ENCODE measurements around the gene ALG1L2.
A peak's percentile ranks its signal among the peaks of the same experiment; 100 is the strongest.
"Not testable (repeated sequence)": the region's sequence is repeated elsewhere in the genome, so short reads cannot be mapped to it uniquely, and the experiment has no call there.

ALG1L2 gene

DNA sequence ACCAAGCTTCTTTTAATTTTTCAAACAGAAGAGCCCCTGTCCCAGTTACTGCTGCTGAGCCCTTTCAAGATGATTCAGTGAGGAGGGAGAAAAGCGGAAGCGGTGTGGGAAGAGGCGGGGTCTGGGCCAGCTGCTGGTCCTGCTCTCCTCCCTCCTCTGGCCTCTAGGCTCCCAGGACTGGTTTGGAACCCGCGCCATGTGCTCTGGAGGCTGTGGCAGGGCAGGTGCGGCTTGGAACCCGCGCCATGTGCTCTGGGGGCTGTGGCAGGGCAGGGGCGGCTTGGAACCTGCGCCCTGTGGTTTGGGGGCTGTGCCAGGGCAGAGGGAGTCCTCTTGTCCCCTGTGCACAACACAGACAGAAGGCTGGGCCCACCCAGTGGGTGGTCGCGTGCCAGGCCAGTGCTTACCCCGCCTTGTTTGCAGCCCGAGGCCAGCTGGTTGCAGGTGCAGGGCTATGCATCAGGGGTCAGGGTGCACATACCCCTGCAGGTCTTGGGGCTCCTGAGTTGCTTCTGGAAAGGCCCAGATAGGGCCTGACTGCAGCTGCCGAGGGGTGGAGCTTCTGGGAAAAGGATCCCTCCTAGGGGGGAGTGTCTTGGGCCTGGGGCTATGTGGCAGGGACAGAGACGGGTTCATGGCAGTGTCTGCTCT lies 12.2 kb downstream of the ALG1L2 start:
- TF ChIP-seq, protein P1, sequence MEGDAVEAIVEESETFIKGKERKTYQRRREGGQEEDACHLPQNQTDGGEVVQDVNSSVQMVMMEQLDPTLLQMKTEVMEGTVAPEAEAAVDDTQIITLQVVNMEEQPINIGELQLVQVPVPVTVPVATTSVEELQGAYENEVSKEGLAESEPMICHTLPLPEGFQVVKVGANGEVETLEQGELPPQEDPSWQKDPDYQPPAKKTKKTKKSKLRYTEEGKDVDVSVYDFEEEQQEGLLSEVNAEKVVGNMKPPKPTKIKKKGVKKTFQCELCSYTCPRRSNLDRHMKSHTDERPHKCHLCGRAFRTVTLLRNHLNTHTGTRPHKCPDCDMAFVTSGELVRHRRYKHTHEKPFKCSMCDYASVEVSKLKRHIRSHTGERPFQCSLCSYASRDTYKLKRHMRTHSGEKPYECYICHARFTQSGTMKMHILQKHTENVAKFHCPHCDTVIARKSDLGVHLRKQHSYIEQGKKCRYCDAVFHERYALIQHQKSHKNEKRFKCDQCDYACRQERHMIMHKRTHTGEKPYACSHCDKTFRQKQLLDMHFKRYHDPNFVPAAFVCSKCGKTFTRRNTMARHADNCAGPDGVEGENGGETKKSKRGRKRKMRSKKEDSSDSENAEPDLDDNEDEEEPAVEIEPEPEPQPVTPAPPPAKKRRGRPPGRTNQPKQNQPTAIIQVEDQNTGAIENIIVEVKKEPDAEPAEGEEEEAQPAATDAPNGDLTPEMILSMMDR (IDR thresholded peaks at IDR 0.05; ENCODE audit: extremely low read depth, missing control alignments), result no peak
- peak; percentile 50 for DNase-seq (ENCODE audit: low spot score)

- DNase-seq (ENCODE audit: low spot score), result not testable (repeated sequence)
These were observed 12.9 kb downstream of the ALG1L2 start for GRCh38 chr3:130094491-130094941.

DNA sequence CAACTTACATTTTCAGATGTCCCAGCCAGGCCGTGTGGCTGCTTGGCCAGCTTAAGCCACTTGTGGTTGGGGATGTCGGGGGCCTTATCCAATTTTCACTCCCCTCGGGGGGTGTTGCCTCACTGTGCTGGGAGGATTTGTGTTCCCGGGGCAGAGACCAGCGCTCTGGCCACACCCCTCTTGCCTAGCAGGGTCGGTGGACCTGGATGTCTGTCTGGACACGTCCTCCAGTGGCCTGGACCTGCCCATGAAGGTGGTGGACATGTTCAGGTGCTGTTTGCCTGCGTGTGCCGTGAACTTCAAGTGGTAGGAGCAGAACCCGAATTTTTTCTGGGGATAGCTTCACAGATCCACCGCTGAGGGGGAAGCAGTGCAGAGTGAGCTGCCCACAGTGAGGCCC lies 14.2 kb downstream of the ALG1L2 start:
- not testable (repeated sequence) for DNase-seq (ENCODE audit: low spot score)

DNA sequence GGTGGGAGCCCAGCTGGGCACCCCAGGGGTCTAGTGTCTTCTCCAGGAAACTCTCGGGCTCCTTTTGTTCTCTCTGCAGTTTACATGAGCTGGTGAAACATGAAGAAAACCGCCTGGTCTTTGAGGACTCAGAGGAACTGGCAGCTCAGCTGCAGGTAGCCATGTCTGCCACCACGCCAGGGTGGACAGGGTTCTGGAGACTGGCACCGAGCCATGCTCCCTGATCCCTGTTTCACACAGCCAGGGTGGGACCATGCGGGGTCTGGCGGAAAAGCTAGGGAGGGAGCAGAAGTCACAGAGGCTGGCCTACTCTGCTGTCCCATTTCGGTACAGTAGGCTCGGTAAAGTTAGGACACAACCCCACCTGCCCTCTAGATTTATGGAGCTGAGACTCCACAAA lies 15.5 kb downstream of the ALG1L2 start:
- DNase-seq (ENCODE audit: low spot score), result not testable (repeated sequence)

DNA sequence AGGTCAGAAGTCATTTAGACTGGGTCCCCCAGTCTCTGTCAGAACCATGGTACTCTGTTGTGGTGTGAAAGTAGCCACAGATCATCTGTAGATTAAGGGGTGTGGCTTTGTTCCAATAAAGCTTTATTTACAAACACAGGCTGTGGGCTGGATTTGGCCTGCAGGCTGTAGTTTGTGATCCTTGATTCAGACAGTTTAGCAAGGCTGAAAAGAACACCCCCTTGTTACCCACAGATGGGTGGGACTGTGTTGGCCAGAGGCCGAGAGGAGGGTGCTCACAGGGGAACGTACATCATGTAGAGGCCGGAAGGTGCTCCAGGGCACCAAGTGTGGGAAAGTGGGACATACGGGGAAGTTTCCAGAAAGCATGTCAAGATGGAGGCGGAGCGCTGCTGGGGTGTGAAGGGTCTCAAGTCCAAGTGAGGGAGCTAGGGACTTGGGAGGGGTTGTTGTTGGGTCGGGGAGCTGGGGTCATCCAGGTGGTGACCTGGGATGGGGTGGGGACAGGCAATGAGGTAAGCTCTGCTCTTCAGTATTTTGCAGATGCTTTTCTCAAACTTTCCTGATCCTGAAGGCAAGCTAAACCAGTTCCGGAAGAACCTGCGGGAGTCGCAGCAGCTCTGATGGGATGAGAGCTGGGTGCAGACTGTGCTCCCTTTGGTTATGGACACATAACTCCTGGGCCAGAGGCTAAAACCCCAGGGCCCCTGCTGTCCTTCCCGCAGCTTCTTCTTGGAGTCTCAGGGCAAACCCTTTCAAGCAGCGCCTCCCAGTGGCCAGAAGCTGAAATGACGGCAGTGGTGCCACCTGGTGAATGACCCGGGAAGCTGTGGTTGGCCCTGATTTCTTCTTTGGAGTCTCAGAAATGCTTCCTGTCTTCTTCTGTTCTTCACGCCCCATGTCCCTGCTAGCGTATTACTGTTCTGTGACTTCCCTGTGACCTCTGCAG lies 16.3 kb downstream of the ALG1L2 start:
- not testable (repeated sequence) for DNase-seq (ENCODE audit: low spot score)

GRCh38 chr3:130098639-130099385 lies 17.2 kb downstream of the ALG1L2 start:
- DNase-seq (ENCODE audit: low spot score), result not testable (repeated sequence)

DNA sequence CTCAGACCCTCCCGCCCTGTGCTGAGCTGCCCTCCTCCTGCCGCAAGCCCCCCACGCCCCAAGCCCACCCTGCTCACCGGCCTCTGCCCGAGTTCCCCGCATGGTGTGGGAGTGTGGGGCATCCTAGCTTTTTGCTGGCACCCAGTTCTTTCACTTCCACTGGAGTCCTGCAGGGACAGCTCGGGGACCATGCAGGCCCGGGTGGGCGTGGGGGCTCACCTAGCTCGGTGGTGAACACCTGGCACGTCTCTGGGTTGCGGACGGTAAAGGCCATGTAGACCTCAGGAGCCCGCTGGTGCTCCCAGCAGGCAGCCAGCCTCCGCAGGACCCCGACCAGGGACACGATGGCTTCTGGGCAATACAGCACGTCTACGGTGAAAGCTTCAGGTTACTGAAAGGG lies 20.9 kb downstream of the ALG1L2 start:
- DNase-seq (ENCODE audit: low spot score), result not testable (repeated sequence)

GRCh38 chr3:130104191-130104590 lies 22.6 kb downstream of the ALG1L2 start:
- not testable (repeated sequence) for DNase-seq (ENCODE audit: low spot score)

DNA sequence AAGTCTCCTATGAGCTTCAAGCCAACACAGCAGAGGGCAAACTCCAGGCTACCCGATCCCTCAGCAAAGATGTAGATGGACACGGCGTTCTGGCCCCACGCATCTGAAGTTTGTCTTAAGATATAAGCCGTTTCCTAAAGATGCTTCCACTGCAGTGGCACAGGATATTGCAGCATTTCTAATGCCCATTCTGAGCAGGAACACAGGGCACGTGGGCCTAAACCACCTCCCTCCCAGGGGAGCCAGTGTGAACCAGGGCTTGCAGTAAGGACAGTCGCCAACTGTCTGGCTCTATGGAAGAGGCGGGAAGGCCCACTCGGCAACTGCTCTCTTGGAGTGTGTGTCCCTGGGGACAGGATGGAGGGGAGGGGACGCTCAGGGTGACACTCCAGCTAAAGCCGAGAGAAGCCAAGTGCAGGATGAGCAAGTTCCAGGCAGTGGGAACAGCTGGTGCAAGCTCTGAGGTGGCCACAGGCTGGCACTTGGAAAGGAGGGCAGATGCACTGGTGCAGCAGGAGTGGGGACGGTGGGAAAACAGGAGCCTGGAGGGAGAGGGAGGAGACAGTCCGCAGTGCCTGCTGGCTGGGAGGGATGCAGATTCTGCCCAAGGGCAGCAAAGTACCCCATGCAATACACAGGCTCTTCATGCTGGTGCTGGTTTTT lies 25.8 kb downstream of the ALG1L2 start:
- DNase-seq (ENCODE audit: low spot score), result not testable (repeated sequence)

- not testable (repeated sequence) for DNase-seq (ENCODE audit: low spot score)
These were observed 27.4 kb downstream of the ALG1L2 start for GRCh38 chr3:130108836-130109585.

GRCh38 chr3:130110386-130111169 lies 28.9 kb downstream of the ALG1L2 start:
- DNase-seq (ENCODE audit: low spot score), result not testable (repeated sequence)

- TF ChIP-seq, protein P1 (IDR thresholded peaks at IDR 0.05; ENCODE audit: extremely low read depth, missing control alignments), result no peak
These were observed 29.7 kb downstream of the ALG1L2 start for GRCh38 chr3:130111185-130111864.

DNA sequence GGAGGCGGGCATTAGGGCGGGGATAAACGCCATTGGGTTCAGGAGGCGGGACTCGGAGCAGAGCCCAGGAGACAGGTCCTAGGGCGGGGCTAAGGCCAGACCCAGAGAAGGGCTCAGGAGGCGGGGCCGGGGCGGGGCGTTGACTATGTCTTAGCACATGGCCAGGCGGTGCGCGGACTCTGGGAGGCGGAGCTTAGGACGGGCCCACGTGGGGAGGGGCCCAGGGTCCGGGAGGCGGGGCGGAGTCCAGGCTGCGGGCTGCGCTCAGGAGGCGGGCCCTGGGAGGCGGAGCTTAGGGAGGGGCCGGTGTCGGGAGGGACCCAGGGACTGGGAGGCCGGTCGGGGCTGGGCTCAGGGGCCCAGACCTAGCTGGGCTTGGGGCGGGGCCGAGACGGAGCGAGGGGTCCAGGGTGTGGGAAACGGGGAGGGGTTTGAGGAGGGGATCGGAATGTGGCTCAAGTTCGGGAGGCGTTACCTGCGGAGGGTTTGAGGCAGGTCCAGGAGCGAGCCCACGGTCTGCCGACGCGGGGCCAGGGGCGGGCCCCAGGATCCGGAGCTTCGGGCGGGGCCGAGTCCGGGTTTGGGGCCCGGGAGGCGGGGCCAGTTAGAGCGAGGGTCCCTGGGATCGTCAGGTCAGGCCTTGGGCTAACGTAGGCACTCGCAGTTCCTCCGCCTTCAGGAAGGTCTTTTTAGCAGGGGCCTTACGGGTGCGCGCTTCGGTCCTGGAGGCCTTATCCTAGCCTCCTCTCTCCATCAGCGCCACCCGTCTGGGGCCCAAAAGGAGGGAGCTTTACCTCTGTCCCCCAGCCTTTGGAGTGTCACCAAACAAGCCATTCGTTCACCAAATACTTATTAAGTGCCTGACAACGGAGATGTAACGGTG lies 30.5 kb downstream of the ALG1L2 start:
- not testable (repeated sequence) for DNase-seq (ENCODE audit: low spot score)

More at GRCh38 chr3:130111185-130111864, 29.7 kb downstream of the ALG1L2 start:
- peak; percentile 91 for DNase-seq (ENCODE audit: low spot score)

DNA sequence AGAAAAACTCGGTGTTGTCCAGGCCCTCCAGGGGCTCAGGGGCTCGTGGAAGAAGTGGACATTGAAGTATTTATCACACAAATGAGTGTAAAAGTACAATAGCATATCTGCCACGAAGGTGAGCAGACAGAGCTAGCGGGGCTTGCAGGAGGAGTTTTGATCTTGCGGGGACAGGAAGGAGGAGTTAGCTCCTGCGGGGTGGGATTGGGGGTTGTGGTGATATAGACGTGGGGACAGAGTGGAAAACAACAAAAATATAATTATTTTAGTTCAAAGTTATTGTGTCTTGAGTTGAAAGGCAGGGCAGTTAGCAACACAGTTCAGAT lies 31.1 kb downstream of the ALG1L2 start:
- not testable (repeated sequence) for DNase-seq (ENCODE audit: low spot score)

GRCh38 chr3:130115400-130115799 lies 33.8 kb downstream of the ALG1L2 start:
- not testable (repeated sequence) for DNase-seq (ENCODE audit: low spot score)

All from GM20000 (cell line).